ENCODE data around the gene ECE2. TPM values are rescaled to one million over a fixed set of nuclear protein-coding genes. Genes with fewer than 3 reads are reported as not detected.

Gene ECE2
- total and polyA plus RNA-seq, 10 of the 15 experiments (the other 5 are each of a cell fraction or from before 2014, with no cell fraction given): not detected

- WGBS (ENCODE audit: insufficient coverage, insufficient replicate concordance, low lambda C conversion rate, missing lambda C conversion rate): 0% methylated on average over 1 of the region's 67 CpGs
- ATAC-seq (peak; percentile 81), FAIRE-seq (no peak), DNase-seq (ENCODE audit: low read depth, low spot score) (no peak)
- no peaks in the 10 kb centered on the region for H3K36me3 ChIP-seq (ENCODE audit: control insufficient read depth in 2 of 2, insufficient read depth in 2 of 2, low read length in 1 of 2)
- peak within 1 kb of the TSS; percentile 67; the same call in 1 of the 2 replicates for H3K4me3 ChIP-seq
- no peaks in the 10 kb centered on the region for H4K20me1 ChIP-seq (ENCODE audit: control insufficient read depth, insufficient read depth)
- intact Hi-C loops (cut with micrococcal nuclease; ENCODE audit: unreplicated experiment) (no loop called here), in situ Hi-C loops (cut with MboI) (no loop called here)
- no peaks in the 10 kb centered on the region for H3K9me3 ChIP-seq (replicated peaks; ENCODE audit: control insufficient read depth, insufficient read depth, low read length)
- ChIA-PET POLR2A (interaction anchor here (0.5 to 0.6 kb wide), 2 partner anchors 87 to 355 kb away, joined by 3 to 5 read pairs; no protein-coding TSS in a partner anchor), RAD21 (ENCODE audit: unreplicated experiment) (no interaction called here), SMC1A (ENCODE audit: uncharacterized antibody, unreplicated experiment) (no interaction called here), CTCF (no interaction called here)
- 0 out of 2 replicates have a peak, but pooled peaks cover 4% of the 10 kb centered on the region for H3K4me1 ChIP-seq (ENCODE audit: control insufficient read depth, insufficient read depth, low read length)
- H3K79me2 ChIP-seq (ENCODE audit: control insufficient read depth, insufficient read depth, low read length): no peaks in the 10 kb centered on the region
- H2AFZ ChIP-seq (ENCODE audit: control insufficient read depth, low read depth, low read length): peak within 1 kb of the TSS; percentile 41
- H3K9ac ChIP-seq (ENCODE audit: control insufficient read depth, insufficient read depth, low read length): no peak within 1 kb of the TSS
- H3K27me3 ChIP-seq (replicated peaks in 1 of 2; ENCODE audit: control insufficient read depth in 2 of 2, insufficient read depth in 2 of 2, low read length in 1 of 2): peaks cover 2 to 11% of the 10 kb centered on the region in 2 experiments
- BruUV-seq (replicated peaks): no TSS peak
- TF ChIP-seq EGR1 (IDR thresholded peaks at IDR 0.05; ENCODE audit: borderline replicate concordance in 1 of 2, low read depth in 2 of 2, low read length in 2 of 2) (peak in 1 of 2 experiments; percentile 71; a peak in 1 of 3 replicates), ZNF24 (IDR thresholded peaks at IDR 0.05) (no peak), ATF2 (IDR thresholded peaks at IDR 0.05; ENCODE audit: low read length) (no peak), CBX3 (IDR thresholded peaks at IDR 0.05; ENCODE audit: borderline replicate concordance, low read depth) (no peak), ZNF622 (IDR thresholded peaks at IDR 0.05) (no peak), PML (IDR thresholded peaks at IDR 0.05; ENCODE audit: low read length) (no peak)
- peak within 1 kb of the TSS; percentile 90 for H3K4me2 ChIP-seq (ENCODE audit: control insufficient read depth, insufficient read depth)
- H3K27ac ChIP-seq (ENCODE audit: control insufficient read depth, insufficient read depth): no peak within 1 kb of the TSS
Measured at GRCh38 chr3:184261270-184261853, 14.5 kb upstream of the ECE2 start, which contains the start of gene CAMK2N2. Gene CAMK2N2 (minus strand): TSS chr3:184261553. CDS start chr3:184261285, 268 bp downstream.
